C1 segment of cervical spinal cord (tissue), 14 donors: ENCODE results near the gene SRRM5.

ENCODE experiments used
- DNase-seq, 14 donors: peaks; one replicate each; lab custom pipeline; 2025; lab: John Stamatoyannopoulos, UW

The SRRM5 gene

DNA sequence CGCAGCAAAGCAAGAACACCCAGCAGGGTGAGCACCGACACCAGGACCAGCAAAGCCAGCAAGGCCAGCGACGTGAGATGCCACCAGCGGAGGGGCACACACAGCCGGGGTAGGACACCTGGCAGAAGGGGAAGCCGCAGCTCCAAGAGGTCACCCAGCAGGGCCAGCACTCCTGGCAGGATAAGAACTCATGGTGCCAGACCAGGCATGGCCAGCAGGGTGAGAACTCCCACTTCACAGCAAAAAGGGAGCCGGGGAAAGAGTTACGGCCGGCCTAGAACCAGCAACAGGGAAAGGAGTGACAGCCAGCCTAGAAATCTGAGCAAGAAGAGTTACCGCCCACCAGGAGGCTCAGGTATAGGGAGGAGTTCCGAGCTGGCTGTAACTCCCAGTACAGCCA, 486 bp downstream of the SRRM5 start:
- no peak for DNase-seq

DNA sequence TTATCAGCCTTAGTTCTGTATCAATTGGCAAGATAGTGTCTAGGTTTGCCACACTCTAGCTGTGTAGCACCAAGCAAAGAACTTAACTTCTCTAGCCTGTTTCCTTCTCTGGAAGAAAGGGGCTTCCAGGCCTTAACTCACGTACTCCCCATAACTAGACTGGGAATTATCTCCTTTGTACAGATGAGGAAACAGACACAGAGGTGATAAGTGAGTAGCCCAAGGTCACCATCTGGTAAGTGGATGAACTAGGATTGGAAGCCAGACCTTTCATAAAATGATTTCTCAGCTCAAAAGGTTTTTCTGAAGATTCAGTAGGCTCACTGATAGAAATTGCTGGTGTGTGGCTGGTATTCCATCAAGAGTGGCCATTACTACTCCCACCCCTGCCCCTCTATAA, 4.4 kb downstream of the SRRM5 start:
- DNase-seq, result no peak

DNA sequence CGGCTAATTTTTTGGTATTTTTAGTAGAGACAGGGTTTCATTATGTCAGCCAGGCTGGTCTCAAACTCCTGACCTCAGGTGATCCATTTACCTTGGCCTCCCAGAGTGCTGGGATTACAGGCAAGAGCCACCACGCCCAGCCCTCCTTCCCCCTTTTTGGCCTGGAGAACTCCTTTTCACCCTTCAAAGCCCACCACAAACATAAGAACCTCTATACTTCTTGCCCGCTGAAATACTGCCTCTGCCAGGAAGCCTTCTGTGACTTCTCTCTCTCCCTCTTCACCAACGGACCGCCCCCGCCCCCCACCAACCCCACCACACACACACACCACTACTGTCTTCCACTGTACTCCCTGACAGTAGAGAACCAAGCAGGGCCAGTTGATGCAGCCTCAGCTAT, 5.1 kb downstream of the SRRM5 start:
- no peak for DNase-seq

DNA sequence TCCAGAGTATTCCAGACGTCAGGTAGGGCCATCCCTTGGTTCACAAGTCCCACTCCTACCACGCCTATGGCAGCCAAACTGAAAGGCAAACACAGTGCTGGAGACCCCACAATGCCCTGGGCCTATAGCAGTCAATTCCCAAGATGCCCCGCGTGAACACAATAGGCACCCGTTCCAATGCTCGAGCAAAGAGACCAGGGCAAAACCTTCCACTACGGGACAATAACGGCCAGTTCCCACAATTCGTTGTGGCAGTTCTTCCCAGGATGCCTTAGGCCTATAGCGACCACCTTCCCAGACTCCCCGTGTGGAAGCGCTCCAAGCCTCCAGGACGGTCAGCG, 7.0 kb downstream of the SRRM5 start:
- DNase-seq, result peak in 4 of 14 donors; percentile 41 to 83 (median 64)

DNA sequence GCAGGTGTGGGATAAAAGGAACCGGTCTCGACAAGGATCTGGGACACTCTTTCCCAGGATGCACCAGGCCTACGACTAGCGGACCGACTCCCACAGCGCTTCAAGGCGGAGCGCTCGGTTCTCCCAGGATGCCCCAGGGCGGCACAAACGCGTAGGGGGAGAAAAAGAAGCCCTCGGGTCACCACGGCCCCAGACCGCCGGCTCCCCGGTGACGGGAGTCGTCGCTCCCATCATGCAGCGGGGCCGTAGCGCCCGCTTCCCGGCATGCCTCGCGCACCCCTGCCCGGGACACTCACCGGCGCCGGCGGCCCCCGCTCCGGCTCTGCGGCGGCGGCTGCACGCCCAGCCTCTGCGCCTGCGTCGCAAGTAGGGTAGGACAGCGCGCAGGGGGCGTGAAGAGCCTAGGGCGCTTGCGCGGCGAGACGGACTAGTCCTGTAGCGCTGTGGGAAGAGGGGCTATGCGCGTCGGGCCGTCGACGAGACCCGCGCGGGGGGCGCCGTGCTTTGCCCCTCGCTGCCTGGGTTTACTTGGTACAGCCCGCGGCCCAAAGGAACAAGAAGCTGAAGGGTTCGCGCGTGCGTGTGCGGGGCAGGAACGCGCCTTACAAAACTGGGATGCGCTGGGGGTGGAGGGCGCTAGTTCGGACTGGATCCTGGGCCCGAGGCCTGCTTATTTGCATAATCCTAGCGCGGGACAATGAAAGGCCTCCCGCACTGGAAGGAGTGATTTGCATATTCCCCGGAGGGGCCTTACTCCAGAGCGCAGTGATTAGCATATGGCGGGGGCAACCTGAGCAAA, 7.6 kb downstream of the SRRM5 start, which contains the start of gene ZNF428:
Gene ZNF428 (minus strand): TSS at position 368 of the 799 bp plus-strand sequence. CDS start 5,325 bp downstream, outside the sequence.
- peak; percentile 62 to 96 (median 90) for DNase-seq

DNA sequence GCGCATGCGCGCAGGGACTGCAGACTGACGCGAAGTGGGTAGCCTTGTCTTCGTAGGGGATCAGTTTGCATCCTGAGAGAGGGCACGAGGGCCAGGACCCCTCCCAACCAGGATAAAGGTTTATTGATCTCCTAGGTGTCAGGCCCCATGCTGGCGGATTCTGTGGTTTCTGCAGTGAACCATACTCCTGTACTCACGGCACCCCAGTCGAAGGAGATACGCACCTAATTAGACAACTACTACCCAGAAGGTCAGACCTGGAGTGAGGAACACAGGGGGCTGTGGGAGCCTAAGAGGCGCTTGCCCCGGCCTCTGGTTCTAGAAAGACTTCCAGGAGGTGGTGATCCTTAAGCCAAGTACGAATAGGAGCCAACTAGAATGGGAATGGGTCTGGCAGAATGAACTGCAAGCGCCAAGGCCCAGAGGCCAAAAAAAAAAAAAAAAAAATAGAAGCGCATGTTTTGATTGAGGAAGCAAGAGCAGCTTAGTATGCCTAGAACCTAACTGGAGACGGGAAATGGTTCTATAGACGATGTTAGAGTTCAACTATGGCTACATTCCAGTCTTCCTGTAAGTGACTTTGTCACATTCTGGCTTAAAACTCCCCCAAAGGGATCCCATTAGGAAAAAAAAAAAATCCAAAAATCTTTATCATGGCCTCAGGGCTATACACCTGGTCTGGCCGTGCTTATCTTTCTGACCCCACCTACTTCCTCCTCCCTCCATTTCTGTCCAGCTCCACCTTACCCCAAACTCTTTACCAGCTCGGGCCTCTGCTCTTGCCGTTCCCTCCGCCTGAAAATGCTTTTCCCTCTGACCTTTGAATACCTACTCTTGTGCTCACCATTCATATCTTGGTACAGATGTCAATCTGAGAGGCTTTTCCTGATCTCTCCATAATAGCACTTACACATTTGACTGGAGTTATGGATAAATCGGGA, 8.4 kb downstream of the SRRM5 start:
- no peak for DNase-seq

DNA sequence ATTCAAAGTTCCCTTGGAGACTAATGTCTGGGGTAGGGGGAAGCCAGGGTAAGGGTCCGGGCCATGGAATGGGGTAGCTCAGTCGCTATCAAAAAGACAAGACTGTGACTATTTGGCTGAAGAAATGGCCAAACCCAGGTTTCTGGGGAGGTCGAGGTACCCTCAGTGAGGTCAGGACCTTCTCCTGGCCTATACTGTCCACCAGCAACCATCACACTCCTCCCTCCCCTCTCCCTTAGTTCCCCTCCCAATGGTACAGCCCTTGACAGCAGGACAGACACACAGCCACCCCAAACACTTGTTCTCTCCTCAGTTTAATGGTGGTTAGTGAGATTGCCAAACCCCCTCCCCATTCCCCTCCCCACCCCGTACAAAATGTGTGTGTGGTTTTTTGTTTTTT, 10.2 kb downstream of the SRRM5 start:
- no peak for DNase-seq

DNA sequence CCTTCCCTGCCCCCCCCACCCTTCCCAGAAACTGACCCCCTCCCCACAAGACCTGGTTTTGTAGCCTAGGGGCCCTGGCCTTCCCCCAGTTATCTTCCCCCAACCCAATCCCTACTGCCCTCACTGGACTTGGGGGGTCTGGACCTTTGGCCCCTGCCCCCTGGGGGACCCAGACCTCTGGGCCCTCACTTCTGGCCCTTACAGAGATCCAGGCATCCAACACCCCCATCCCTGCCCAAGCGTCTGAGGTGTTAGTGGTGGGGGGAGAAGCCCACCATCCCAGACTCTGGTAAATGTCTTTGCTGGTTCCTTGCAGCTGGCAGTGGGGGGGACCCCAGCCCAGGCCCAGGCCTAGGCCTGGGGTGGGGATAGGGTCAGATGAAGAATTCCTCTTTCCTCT, 11.1 kb downstream of the SRRM5 start:
- DNase-seq, result no peak

DNA sequence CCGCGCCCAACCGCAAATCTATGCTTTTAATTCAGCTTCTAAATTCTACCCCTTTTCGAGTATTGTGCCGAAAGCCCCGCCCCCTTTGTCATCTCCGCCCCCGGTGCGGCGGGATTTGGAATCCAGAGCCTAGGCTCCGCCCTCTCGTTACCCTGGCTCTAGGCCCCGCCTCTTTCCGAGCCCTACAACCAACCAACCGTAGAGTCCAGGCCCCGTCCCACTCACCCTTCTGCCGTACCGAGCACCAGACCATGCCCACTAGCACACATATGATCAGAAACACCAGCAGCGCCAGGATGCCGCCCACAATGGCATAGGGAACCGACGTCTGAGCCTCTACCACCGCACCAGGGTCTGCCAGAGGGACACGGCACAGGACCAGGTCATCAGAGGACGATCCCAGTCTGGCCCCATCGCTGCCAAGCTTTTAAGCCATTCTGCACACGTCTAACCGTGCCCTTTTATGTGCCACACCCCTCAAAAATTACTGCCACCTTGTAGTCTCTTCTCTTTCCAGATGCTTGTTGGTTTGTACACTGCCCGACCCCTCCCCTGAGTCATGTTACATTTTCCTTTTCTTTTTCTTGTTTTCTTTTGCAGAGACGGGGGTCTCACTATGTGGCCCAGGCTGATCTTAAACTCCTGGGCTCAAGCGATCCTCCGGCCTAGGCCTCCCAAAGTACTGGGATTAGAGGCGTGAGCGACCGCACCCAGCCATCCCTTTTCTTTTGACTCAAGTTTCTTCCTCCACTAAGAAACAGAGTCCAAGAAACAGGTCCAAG, 12.2 kb downstream of the SRRM5 start:
- DNase-seq, result no peak

DNA sequence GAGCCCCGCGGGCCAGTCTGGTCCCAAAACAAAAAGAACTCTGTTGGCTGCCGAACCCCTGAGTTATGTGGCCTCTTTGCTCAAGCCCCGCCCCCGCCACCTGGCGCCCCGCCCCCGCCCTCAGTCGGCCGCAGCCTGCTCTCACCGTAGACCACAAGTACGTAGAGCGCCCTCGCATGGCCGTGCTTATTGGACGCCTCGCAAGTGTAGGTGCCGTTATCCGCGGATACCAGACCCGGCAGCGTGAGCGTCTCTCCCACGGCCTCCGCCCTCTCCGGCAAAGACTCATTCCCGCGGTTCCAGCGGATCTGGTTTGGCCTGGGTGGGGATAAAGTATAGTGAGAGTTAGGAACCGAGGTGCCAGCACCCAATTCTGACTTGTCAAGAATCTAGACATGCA, 13.0 kb downstream of the SRRM5 start:
- DNase-seq, result no peak

DNA sequence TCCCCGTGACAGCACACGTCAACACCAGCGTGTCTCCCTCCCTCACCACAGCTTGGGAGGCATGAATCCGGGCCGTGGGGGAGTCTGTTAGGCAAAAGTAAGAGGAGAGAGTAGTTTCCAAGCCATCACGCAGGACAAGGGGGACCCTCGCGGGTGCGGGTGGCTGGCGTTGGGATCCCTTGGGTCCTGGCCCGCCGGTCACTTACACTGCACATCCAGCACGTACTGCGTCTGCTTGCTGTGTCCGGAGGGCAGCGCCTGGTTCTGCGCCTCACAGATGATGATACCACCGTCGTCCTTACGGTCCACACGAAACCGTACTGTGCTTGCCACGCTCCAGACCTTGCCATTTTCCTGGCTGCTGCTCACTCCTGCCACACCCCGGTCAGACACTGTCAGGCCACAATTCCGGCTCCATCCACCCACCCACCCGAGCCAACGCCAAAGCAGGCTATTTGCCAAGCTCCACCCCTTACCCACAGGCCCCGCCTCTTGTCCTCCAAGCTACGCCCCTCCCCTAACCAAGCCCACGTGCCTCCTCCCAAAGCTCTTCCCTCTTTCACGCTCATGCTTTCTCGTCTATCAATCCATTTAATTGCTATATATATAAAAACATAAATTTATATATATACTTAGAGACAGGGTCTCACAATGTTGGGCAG, 14.2 kb downstream of the SRRM5 start:
- DNase-seq, result peak in 2 of 14 donors; percentile 24 to 59

DNA sequence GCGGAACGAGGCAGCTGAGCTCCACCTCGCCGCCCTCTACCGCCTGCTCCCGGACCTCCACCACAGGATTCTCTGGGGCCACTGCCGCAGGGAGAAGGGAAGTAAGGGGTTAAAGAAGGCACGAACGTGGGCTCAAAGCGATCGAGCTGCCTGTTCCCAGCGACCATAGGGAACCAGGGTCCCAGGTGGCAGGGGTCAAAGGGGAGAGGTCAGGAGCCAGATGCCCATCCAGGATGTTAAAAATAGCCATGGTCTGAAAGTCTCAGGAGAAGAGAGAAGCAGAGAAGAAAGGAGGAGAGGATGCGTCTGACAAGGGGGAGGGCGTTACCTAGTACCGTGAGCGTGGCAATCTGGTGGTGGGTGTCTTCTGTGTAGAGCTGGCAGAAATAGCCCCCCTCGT, 14.9 kb downstream of the SRRM5 start:
- DNase-seq, result no peak

DNA sequence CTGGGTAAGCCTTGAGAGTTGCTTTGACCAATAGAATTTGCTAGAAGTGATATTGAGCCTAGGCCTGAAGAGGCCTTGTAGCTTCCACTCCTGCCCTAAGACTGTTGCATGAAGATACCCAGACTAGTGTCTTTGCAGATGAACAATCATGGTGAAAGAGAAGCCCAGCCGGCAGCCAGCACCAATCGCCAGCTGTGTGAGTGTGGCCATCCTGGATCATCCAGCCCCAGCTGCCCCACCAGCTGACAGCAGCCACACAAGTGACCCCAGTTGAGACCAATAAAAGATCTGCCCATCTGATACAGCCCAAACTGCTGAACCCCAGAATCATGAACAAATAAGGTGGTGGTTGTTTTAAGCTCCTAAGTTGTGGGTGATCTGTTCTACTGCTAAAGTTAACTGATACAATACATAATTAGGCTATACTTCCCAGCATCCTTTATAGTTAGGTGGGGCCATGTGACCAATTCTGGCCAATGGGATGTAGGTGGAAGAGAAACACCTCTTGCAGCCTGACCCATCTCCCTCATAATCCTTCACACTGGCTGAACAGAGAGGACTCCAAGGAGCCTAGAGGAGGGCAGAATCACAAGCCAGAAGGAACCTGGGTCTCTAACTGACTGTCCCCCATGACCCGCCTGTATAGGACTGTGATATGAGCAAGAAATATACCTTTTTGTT, 16.9 kb downstream of the SRRM5 start:
- DNase-seq, result peak in 3 of 14 donors; percentile 2 to 31 (median 3)

DNA sequence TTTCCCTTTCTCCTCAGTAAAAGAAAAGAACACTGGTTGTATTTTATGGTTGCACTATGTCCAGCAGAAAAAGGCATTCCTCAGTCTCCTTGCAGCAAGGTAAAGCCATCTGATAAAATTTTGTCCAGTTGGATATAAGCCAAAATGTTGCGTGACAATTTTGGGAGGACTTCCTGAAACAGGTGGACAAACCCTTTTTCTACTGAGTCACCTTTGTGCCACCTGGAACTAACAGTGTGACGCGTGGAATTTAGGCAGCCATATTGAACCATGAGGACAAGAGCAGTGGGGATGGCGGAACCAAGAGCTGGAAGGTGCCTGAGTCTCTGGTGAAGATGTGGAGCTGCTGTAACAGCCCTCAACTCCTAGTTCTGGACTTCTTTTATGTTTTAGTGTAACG, 19.6 kb downstream of the SRRM5 start:
- DNase-seq, result no peak

DNA sequence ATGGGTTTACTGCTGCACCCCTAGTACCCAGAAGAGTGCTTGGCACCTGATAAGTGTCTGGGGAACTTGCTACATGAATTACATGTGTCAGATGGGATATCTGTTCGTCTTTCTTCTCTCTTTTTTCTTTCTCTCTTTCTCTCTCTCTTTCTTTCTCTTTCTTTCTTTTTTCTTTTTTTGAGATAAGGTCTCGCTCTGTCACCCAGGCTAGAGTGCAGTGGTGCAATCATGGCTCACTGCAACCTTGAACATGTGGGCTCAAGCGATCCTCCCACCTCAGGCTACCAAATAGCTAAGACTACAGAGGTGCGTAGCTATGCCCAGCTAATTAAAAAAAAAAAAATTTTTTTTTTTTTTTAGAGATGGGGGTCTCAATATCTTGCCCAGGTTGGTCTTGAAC, 21.6 kb downstream of the SRRM5 start:
- DNase-seq, result no peak

DNA sequence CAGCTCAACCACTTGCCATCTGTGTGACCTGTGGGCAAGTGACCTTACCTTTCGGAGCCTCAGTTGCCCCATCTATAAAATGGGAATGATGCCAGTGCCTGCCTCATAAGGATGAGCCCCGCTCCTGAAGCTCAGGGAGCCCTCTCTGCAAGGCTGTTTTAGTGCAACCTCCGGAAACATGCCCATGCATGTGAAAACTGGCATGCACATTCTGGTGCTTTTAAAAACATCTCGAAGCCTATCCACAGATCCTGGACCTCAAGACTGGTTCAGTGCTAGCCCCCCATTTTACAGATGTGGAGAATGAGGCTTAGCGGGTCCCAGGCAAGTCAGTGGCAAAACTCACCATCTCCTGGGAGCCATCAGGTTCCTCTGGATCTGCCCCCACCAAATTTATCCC, 22.2 kb downstream of the SRRM5 start:
- DNase-seq, result peak in 3 of 14 donors; percentile 8 to 60 (median 45)

DNA sequence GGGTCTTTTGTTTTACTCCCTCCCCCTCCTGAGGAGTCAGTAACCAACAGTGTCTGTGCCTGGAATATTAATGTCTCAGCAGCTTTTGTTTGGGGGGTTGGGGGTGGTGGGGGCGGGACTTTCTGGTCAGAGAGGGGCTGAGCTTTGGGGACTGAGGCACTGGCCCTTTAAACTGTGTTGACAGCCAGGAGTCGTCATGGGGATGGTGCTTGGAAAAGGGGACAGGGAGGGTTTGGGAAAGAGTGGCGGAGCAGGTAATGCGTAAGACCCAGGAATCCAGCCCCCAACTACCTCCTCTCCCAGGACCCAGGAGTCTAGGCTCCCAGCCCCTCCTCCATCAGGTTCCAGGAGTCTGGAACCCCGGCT, 22.6 kb downstream of the SRRM5 start:
- DNase-seq, result peak in 12 of 14 donors; percentile 22 to 80 (median 54)

DNA sequence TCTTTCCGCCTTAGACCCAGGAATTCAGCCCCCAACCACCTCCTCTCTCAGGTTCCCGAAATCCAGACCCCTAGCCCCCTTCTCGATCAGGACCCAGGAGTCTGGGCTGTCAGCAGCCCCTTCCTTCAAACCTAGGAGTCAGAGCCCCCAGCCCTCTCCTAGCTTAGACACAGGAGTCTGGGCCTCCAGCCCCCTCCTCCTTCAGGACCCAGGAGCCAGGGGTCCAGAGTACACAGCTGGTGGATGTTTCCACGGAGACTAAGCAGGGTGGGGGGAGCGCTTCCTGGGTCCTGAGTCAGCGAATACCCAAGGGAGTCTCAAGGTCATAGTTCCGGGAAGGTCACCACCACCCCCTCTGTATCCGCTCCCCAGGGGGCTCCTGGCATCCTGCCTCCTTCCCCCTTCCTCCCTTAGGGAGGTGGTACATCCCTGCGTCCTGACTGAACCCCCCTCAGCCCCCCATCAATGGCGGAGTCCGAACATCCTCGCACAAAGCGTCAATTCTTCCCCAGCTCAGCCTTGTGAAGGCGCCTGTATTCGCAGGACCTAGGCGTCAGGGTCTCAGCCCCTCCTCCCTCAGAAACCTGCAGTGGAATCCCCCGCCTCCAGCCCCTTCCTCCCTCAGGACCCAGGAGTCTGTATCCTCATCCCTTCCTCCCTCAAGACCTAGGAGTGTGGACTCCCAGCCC, 23.1 kb downstream of the SRRM5 start:
- DNase-seq, result peak in 13 of 14 donors; percentile 21 to 93 (median 69)

DNA sequence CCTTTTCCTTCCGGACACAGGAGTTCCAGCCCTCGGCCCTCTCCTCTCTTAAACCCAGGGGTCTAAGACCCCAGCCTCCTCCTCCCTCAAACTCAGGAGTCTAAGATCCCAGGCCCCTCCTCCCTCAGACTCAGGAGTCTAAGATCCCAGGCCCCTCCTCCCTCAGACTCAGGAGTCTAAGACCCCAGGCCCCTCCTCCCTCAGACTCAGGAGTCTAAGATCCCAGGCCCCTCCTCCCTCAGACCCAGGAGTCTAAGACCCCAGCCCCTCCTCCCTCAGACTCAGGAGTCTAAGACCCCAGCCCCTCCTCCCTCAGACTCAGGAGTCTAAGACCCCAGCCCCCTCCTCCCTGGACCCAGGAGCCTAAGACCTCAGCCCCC, 23.7 kb downstream of the SRRM5 start:
- DNase-seq, result peak in 1 of 14 donors; percentile 45

DNA sequence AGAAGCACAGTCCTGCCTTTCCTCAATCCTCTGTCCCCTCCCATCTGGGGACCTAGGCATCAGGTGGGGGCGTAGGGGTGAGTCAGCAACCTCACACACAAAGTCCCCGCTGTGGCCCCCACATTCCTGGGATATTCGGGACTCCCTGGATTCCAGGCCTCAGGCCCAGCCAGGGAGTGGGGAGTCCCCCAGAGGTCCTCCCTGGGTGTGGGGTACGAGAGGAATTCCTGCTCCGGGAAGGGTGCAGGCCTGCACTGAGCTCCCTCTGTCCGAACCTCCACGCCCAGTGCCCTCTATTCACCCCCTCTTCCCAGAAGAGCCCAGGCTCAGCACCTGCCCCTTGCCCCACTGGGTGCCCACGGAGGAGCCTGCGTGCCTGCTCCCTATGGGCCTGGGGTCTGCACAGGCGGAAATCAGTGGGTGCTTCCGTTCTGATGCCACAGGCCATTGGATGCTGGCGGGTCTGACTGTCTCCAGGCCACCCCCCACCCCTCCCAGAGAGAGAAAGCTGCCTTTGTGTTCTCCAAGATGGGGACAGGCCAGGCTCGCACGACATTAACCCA, 24.3 kb downstream of the SRRM5 start:
- peak in 12 of 14 donors; percentile 14 to 81 (median 59) for DNase-seq
